ENCODE data around the gene CUEDC2. TPM values are rescaled to one million over a fixed set of nuclear protein-coding genes. Genes with fewer than 3 reads are reported as not detected.

Gene CUEDC2
- total RNA-seq, 1 experiment from 2014 or later: 43.4 TPM

GRCh38 chr10:102409604-102410428 lies 22.6 kb downstream of the CUEDC2 start:
- no peak for DNase-seq (ENCODE audit: low read depth)

GRCh38 chr10:102408728-102409603 lies 23.4 kb downstream of the CUEDC2 start:
- DNase-seq (ENCODE audit: low read depth): no peak

GRCh38 chr10:102408131-102408727 lies 24.1 kb downstream of the CUEDC2 start:
- no peak for DNase-seq (ENCODE audit: low read depth)

- DNase-seq (ENCODE audit: low read depth): no peak
These were observed 24.8 kb downstream of the CUEDC2 start for GRCh38 chr10:102407425-102408130.

GRCh38 chr10:102406815-102407214 lies 25.6 kb downstream of the CUEDC2 start:
- no peak for DNase-seq (ENCODE audit: low read depth)

- no peak for DNase-seq (ENCODE audit: low read depth)
These were observed 26.7 kb downstream of the CUEDC2 start for GRCh38 chr10:102405632-102406031.

GRCh38 chr10:102405108-102405571 lies 27.2 kb downstream of the CUEDC2 start:
- DNase-seq (ENCODE audit: low read depth): no peak

- DNase-seq (ENCODE audit: low read depth): no peak
These were observed 27.8 kb downstream of the CUEDC2 start for GRCh38 chr10:102404361-102405107.

- no peak for DNase-seq (ENCODE audit: low read depth)
These were observed 29.3 kb downstream of the CUEDC2 start for GRCh38 chr10:102403115-102403514.

- no peak for DNase-seq (ENCODE audit: low read depth)
These were observed 29.9 kb downstream of the CUEDC2 start for GRCh38 chr10:102402512-102402896.

GRCh38 chr10:102401735-102402511 lies 30.5 kb downstream of the CUEDC2 start:
- peak; percentile 65 for DNase-seq (ENCODE audit: low read depth)

- no peak for DNase-seq (ENCODE audit: low read depth)
These were observed 31.1 kb downstream of the CUEDC2 start for GRCh38 chr10:102401342-102401654.

- DNase-seq (ENCODE audit: low read depth): no peak
These were observed 31.6 kb downstream of the CUEDC2 start for GRCh38 chr10:102400598-102401341.

- no peak for DNase-seq (ENCODE audit: low read depth)
These were observed 32.3 kb downstream of the CUEDC2 start for GRCh38 chr10:102400076-102400475.

- DNase-seq (ENCODE audit: low read depth): peak; percentile 69
These were observed 33.0 kb downstream of the CUEDC2 start for GRCh38 chr10:102399217-102400021.

- DNase-seq (ENCODE audit: low read depth): no peak
These were observed 34.0 kb downstream of the CUEDC2 start for GRCh38 chr10:102398172-102399020.
